KG1 (cell line): Measurements from ENCODE around the gene TAPT1.
A peak's percentile ranks its signal among the peaks of the same experiment; 100 is the strongest.

ENCODE experiments used
- DNase-seq: peaks from one replicate; lab custom pipeline; 2025; lab: John Stamatoyannopoulos, UW

The TAPT1 gene

GRCh38 chr4:16248605-16249004 is 22.3 kb upstream of the TAPT1 start:
- no peak for DNase-seq

- DNase-seq, result no peak
These were observed 19.0 kb upstream of the TAPT1 start for GRCh38 chr4:16245241-16245640.

DNA sequence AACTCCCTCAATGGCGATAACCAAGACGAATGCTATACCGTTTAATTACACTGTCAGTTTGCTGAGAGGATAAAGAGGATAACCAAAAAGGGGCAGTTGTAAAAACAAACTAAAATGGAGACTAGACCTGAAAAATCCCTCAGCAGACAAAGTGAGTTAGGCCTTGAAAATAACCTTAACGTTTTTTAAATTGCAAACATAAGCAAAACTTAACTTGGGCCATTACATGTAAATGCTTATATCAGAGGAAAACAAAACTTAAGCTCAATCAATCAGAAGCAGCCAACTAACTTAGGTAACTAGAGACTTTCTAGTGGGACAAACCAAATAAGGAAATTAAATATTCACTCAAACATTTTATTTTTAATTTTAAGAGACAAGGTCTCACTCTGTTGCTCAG is 17.0 kb upstream of the TAPT1 start:
- DNase-seq, result no peak

- DNase-seq, result no peak
These were observed 14.0 kb upstream of the TAPT1 start for GRCh38 chr4:16240300-16240699.

GRCh38 chr4:16239086-16239485 is 12.8 kb upstream of the TAPT1 start:
- DNase-seq, result no peak

DNA sequence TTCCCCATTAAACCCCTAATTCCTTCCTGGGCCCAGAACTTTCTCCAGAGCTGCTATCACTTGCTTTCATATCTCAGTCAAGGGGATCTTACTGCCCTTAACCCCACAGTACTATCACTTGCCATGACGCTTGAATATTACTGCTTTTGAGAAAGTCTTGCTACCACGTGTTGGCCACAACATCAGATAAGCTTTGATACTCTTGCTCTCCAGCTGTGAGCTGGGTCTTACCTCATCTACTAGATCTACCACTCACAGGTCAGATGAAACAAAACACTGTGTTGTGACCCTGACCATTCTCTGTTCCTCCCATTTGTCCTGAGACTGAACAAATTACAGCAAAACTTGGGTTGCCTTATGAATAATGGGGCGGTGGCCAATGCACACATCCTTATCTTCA is 12.1 kb upstream of the TAPT1 start:
- DNase-seq, result no peak

DNA sequence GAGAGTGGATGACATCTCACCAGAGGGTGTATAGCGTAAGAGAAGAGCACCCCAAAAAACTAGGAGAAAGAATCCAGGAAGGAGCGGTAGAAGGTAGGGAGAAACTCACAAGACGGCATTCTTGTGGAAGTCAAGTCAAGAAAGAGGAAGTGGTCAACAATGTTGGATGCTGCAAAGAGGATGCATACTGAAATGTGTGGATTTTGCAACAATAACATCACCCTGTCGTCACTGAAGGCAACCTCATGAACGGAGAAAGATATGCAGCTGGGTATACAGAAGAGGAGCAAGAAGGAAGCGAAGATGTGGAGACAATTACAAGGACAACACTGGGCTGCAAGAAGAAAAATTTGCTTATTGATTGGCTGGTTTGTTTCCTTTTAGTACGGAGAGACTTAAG is 11.4 kb upstream of the TAPT1 start:
- no peak for DNase-seq

DNA sequence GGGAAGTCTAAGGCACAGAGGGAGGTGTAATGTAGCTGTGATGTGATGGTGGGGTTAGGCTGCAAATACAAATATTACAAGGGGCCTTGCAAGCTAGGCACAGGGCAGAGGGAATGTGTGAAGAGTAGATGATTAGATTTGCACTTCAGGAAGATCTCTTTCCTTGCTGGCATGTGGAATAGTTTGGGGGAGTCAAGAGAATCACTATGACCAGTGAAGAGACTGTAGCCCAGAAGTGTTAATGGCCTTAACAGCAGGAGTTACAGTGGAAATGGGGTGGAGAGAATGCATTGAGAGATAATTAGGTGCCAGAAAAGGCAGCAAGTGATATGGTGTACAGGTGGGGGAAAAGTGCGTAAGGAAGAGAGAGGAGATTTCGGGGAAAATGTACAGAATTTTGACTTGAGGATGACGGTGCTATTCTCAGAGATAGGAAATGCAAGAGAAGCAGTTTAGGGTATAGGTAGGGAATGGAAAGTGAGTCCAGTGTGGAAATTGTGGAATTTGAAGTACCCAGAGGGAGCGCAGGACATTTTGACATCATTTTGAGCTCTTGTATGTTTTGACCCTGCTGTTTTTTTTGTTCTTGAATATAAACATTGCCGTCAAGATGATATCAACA is 10.2 kb upstream of the TAPT1 start:
- no peak for DNase-seq

- DNase-seq, result no peak
These were observed 8.9 kb upstream of the TAPT1 start for GRCh38 chr4:16235209-16235608.

DNA sequence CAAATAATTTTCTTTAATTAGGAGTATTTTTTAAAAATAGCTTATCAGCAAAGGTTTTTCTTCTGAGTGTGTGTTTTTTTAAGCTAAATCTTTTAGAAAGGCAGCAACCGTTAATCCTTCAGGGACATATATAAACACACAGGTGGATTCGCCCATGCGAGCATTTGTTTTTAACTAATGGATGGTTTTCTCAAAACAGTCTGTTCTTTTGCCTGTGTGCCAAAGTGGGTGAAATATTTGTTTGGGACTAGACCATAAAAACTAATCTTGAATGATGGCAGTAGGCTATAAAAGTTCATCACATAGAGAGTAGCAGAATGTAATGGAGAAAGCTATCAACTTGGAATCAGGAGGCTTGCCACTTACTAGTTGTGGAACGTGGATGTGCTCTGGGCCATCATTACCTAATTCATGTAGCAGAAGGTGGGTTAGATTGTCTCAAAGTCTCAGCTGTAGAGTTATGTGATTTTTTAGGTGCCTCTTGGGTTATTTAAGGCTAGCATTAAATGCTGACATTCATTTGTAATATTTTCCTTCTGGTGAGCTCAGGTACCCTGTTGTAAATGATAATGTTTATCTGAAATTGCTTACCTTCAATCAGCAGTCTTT is 7.4 kb upstream of the TAPT1 start:
- no peak for DNase-seq

DNA sequence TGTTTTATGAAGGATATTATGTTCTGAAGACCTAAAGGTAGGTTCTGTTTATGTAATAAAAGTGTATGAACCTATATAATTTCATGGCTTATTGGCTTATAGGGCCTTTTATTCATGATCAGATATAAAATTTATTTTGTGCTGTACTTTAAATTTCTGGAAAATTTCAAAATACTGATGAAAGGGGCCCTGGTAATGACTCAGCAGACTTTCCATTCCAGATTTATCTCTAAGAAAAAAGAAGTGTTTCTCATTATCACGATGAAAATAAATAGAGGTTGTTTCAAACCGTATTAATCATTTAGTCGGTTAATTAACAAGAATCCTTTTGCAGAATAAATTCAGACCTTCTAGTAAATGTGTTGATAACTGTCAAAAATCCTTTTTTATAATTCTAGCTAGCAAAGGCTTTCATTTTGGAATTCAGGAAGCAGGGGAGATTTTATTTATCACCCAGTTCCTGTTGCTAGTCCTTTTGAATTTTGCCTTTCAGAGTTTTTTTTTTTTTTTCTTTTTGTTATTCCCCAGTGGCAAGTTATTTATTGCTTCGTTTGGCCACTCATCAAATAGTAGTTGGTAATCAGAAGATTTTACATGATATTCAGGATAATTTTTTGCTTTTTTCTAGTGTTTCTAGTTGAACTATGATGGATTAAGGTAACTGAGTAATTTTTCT is 5.4 kb upstream of the TAPT1 start:
- DNase-seq, result no peak

- DNase-seq, result no peak
These were observed 4.0 kb upstream of the TAPT1 start for GRCh38 chr4:16230308-16230707.

DNA sequence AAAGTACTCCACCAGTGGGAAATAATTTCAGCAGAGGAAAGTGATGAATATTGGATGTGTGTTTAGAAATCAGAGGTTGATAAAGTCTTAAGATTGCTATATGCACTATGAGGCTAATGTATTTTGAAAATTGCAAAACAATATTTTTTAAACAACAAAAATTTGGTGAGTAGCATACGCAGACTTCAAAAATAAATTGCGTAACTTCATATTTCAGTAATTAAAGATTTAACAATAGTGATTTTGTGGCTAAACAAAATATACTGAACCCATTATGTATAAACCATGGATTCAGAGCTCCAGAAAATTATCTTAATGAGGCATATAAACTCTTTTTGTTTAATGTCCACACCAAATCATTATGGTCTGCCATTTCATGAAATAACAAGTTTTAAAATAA is 3.3 kb upstream of the TAPT1 start:
- DNase-seq, result peak; percentile 38

DNA sequence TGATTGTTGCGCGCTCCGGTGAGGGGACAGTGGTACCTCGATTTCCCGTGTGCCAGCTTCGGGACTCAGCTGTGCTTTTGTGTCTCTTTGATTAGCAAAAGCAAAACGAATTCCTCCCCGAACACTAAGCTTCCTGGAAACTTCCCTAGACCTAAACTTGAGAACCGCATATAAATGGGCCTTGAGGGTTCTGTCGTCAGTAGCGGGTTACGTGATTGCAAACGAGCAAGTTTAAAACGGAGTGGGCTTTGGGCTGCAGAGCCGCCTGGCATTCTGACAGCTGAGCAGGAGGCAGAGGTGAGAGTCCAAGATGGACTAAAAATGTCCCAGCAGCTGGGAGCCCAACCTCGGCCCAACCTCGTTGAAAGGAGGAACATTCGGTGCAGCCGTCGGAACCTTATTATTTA is 1.2 kb upstream of the TAPT1 start:
- no peak for DNase-seq

DNA sequence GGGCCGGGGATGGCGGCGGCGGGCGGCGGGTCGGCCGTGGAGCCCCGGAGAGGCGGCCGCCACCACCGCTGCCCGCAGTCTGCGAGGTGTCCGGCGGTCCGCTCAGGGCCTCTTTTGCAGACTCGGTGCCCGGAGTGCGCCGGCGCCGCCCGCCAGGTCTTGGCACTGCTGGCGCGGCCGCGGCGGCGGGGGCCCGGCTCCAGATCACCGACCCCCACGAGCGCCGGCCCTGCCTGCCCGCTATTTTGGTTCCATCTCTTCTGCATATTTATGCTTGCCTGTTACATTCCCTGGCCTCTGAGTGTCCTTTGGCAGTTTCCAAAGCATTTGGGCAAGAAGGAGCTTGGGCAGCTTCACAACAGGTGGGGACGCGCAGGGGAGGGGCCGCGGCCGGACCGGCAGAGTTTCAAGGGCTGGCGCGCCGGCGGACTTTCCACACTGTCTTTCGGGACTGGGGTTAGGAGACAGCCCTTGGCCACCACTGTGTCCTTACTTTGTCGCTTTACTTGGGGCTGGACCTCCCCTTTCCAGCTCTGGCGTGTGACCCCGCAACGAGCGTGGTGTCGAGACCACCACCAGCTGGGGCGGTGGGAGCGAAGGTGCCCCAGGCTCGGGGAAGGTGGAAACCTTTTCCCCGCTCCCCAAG is 668 bp upstream of the TAPT1 start:
- DNase-seq, result peak; percentile 33

DNA sequence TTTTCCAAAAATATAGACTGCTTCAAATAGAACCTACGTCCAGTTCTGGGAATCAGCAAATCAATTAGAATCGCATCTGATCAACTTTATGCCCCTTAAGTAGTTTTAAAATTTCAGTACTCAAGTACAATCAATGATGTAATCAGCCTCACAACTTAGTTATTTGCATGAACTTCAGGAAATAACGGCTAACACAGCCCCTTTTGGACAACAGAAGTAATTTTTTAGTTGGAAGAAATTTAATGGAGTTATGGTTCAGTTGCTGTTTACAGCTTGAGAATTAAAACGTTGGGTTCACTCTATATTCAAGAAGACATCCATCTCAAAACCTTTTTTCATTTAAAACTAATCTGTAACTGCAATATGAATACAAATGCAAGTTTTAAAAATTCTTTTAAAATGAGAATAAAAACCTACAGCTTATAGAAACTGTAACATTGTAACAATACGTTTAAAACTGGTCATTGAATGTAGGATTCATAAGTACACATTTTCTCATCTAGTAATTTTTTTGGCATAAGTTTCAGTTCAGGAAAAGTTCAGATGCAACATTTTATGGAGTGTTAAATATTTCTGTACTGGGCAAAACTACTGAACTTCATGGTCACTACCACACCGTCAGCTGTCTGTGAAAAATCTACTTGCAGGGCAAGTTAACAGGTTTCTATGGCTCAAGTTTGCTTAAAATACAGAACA is 956 bp downstream of the TAPT1 start:
- no peak for DNase-seq

GRCh38 chr4:16224264-16225166 is 1.8 kb downstream of the TAPT1 start:
- no peak for DNase-seq

- DNase-seq, result no peak
These were observed 3.2 kb downstream of the TAPT1 start for GRCh38 chr4:16222957-16223527.

GRCh38 chr4:16218950-16219349 is 7.3 kb downstream of the TAPT1 start:
- no peak for DNase-seq

GRCh38 chr4:16217300-16218051 is 8.8 kb downstream of the TAPT1 start:
- DNase-seq, result no peak
